NT2/D1 (cell line): Measurements from ENCODE around the gene PKHD1.

Source experiments
- DNase-seq: peaks from one replicate; pipeline ENCODE4 v3.0.0-alpha.2; 2011; ENCODE audit warnings: low read depth, low spot score
- H3K27me3 ChIP-seq: 2 replicates; pipeline ENCODE4 v1.6.0; 2011; ENCODE audit warnings: mild to moderate bottlenecking; ENCODE audit not compliant: insufficient read length, insufficient read depth
- H3K36me3 ChIP-seq: 2 replicates; pipeline ENCODE4 v1.6.1; 2011; ENCODE audit warnings: mild to moderate bottlenecking, low read length, mixed read lengths; ENCODE audit not compliant: insufficient read depth, insufficient read length
- H3K4me1 ChIP-seq: 2 replicates; pipeline ENCODE4 v1.5.1; 2011; ENCODE audit not compliant: insufficient read depth, insufficient read length
- H3K4me3 ChIP-seq: 2 replicates; pipeline ENCODE4 v1.5.1; 2011; ENCODE audit warnings: low read depth; ENCODE audit not compliant: insufficient read length
- H3K9ac ChIP-seq: 2 replicates; pipeline ENCODE4 v1.6.0; 2011; ENCODE audit warnings: low read depth; ENCODE audit not compliant: insufficient read length
- H3K9me3 ChIP-seq: 2 replicates; pipeline ENCODE4 v1.5.1; 2011; ENCODE audit warnings: mild to moderate bottlenecking, low read length; ENCODE audit not compliant: insufficient read depth
- SUZ12 ChIP-seq: IDR thresholded peaks from 2 replicates; pipeline ENCODE4 v1.6.1; 2011; ENCODE audit not compliant: insufficient read length, insufficient read depth; ENCODE audit errors: extremely low read depth
- YY1 ChIP-seq: IDR thresholded peaks from 2 replicates; pipeline ENCODE4 v1.6.1; 2011; ENCODE audit not compliant: insufficient read length, insufficient read depth
- ZNF274 ChIP-seq: IDR thresholded peaks from 2 replicates; pipeline ENCODE4 v1.6.1; 2011; ENCODE audit warnings: mild to moderate bottlenecking, low read depth, low read length

The PKHD1 gene

DNA sequence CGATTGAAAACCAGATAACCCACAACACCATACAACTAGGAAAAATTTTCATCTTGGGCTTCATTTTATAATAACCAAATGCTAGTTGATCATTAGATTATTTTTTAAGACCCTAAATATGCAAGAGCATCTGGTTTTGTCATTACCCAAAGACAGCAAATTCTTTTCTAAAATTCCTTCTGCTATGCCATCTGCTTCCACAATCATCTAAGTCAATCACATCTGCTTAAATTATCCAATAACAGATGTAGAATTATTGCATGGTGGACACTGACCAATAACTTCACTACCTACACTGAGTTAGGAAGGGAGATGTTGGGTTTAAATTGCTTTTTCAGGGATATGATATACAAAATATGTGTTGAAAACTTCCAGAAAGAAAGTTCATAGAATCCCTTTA lies 41.9 kb downstream of the PKHD1 start:
- H3K9me3 ChIP-seq = no peaks in the 10 kb centered on the region
- no peaks in the 10 kb centered on the region for H3K27me3 ChIP-seq
- no peak for DNase-seq
- no peak overlapping the region for H3K9ac ChIP-seq
- TF ChIP-seq YY1 (no peak), ZNF274 (no peak), SUZ12 (no peak)
- H3K4me1 ChIP-seq = no peaks in the 10 kb centered on the region
- H3K36me3 ChIP-seq = no peaks in the 10 kb centered on the region
- no peak overlapping the region for H3K4me3 ChIP-seq

DNA sequence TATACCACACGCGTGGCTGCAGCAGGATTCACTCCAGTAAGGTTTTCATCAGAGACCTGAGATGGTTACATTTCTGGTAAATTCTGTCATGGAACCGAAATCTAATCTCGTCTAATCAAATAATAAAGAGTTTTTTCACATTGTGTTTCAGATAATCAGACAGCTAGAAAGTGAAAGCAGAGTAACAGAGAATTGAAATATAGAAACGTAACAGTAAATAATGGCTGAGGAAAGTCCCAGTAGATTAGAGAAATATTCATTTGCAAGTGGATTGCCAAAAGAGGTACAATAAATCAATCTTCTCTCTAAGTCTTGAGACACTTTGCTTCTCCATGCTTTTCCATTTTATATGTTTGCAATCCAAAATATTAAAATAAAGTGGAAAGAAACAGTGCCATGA lies 42.4 kb downstream of the PKHD1 start:
- Histone ChIP-seq H3K9ac (no peak overlapping the region), H3K36me3 (no peaks in the 10 kb centered on the region), H3K27me3 (no peaks in the 10 kb centered on the region), H3K4me3 (no peak overlapping the region), H3K9me3 (no peaks in the 10 kb centered on the region), H3K4me1 (no peaks in the 10 kb centered on the region)
- no peak for DNase-seq
- no peak for TF ChIP-seq YY1
- no peak for TF ChIP-seq ZNF274
- TF ChIP-seq SUZ12 = no peak

- no peak for DNase-seq
- no peak overlapping the region for H3K4me3 ChIP-seq
- no peaks in the 10 kb centered on the region for H3K36me3 ChIP-seq
- no peaks in the 10 kb centered on the region for H3K27me3 ChIP-seq
- TF ChIP-seq SUZ12 = no peak
- no peak for TF ChIP-seq ZNF274
- TF ChIP-seq YY1 = no peak
- no peaks in the 10 kb centered on the region for H3K4me1 ChIP-seq
- no peaks in the 10 kb centered on the region for H3K9me3 ChIP-seq
- no peak overlapping the region for H3K9ac ChIP-seq
Measured at GRCh38 chr6:52042141-52042885, 45.1 kb downstream of the PKHD1 start.

DNA sequence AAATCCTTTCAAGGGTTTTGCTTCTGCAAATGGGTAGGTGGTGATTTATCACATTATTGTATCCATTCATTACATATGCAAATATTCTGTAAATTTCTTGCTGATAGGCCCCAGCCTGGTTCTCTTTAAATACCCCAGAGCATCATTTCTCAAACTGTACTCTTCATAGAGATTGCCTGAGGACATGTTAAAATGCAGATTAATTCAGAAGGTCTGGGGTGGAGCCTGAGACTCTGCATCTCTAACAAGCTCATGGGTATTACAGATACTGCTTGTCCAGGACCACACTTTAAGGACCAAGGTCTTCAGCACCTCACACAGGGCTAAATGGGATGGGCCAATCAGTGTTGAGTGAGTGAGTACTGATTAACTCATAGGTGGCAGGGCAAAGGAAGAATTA lies 46.3 kb downstream of the PKHD1 start:
- DNase-seq = no peak
- Histone ChIP-seq H3K36me3 (no peaks in the 10 kb centered on the region), H3K4me3 (no peak overlapping the region), H3K27me3 (no peaks in the 10 kb centered on the region), H3K9me3 (no peaks in the 10 kb centered on the region), H3K9ac (no peak overlapping the region), H3K4me1 (no peaks in the 10 kb centered on the region)
- TF ChIP-seq SUZ12 = no peak
- no peak for TF ChIP-seq YY1
- no peak for TF ChIP-seq ZNF274

GRCh38 chr6:52027699-52028098 lies 59.7 kb downstream of the PKHD1 start:
- no peak overlapping the region for H3K4me3 ChIP-seq
- no peaks in the 10 kb centered on the region for H3K27me3 ChIP-seq
- H3K36me3 ChIP-seq = no peaks in the 10 kb centered on the region
- H3K9ac ChIP-seq = no peak overlapping the region
- TF ChIP-seq SUZ12 (no peak), ZNF274 (no peak), YY1 (no peak)
- no peaks in the 10 kb centered on the region for H3K4me1 ChIP-seq
- no peak for DNase-seq
- peaks cover 1% of the 10 kb centered on the region; the same call in 1 of the 2 replicates for H3K9me3 ChIP-seq

GRCh38 chr6:52024451-52025068 lies 62.9 kb downstream of the PKHD1 start:
- Histone ChIP-seq H3K9me3 (no peaks in the 10 kb centered on the region), H3K9ac (no peak overlapping the region), H3K4me1 (no peaks in the 10 kb centered on the region), H3K27me3 (no peaks in the 10 kb centered on the region), H3K36me3 (no peaks in the 10 kb centered on the region), H3K4me3 (no peak overlapping the region)
- TF ChIP-seq ZNF274 (no peak), SUZ12 (no peak), YY1 (no peak)
- DNase-seq = no peak

DNA sequence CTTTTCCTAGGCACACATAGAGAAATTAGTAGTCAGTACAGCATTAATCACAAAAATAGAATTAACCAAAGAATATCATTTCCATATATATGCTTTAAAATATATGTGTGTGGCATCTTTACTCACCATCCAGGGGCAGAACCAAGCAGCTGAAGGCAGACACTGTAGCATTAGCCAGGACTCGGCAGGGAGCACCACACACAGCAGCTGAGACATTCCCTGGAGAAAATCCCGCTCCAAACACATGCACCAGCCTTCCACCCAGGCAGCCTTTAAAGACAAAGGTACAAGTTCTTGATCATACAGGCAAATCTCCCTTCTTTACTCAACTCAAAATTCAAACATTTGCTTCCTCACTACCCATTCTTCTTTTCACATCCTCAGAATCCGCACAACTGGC lies 64.7 kb downstream of the PKHD1 start:
- Histone ChIP-seq H3K9ac (no peak overlapping the region), H3K4me1 (no peaks in the 10 kb centered on the region), H3K27me3 (no peaks in the 10 kb centered on the region), H3K4me3 (no peak overlapping the region), H3K36me3 (no peaks in the 10 kb centered on the region), H3K9me3 (no peaks in the 10 kb centered on the region)
- no peak for DNase-seq
- TF ChIP-seq ZNF274 = no peak
- TF ChIP-seq YY1 = no peak
- no peak for TF ChIP-seq SUZ12
